SK-N-SH (cell line): Measurements from ENCODE around the gene HM13. TPM values are rescaled to one million over a fixed set of nuclear protein-coding genes. Genes with fewer than 3 reads are reported as not detected.

Experiments
- CTCF ChIA-PET: fragments of 300-600, 350-600 bp; formaldehyde crosslinking; extraction: SDS; loops from one replicate; lab custom pipeline; 2021; lab: Yijun Ruan, JAX
- POLR2A ChIA-PET: fragments of 350-600 bp; sonication (Branson Sonifier 250); formaldehyde crosslinking; extraction: SDS; loops from one replicate; lab custom pipeline; 2020; ENCODE audit warnings: antibody characterized with exemption, inconsistent platforms; lab: Yijun Ruan, JAX
- DNase-seq: peaks from one replicate; pipeline ENCODE4 v3.0.0; 2012
- H2AFZ ChIP-seq: fragments of 200-600 bp; sonication (generic); 2 replicates; pipeline ENCODE4 v1.8.1; 2016; ENCODE audit warnings: antibody characterized with exemption, mild to moderate bottlenecking, low read depth
- H3F3A ChIP-seq: fragments of 200-600 bp; sonication (generic); replicated peaks from 2 replicates; pipeline ENCODE3; 2016; ENCODE audit warnings: antibody characterized with exemption, mild to moderate bottlenecking; ENCODE audit not compliant: insufficient read depth
- H3K27ac ChIP-seq, 2 experiments: fragments of 200-500 bp in 1 of 2; fragments of 200-600 bp in 1 of 2; sonication (Bioruptor generic) in 1 of 2; sonication (generic), shearing (Covaris generic) in 1 of 2; 2 replicates each; pipeline versions ENCODE4 v1.5.1 to v1.6.1; 2014 to 2016; ENCODE audit warnings: low read depth in 2 of 2, inconsistent platforms in 1 of 2, low read length in 1 of 2, mild to moderate bottlenecking in 1 of 2, mixed read lengths in 1 of 2
- H3K27me3 ChIP-seq: fragments of 200-600 bp; sonication (generic), shearing (Covaris generic); 2 replicates; pipeline ENCODE4 v1.6.1; 2016; ENCODE audit warnings: mixed run types; ENCODE audit not compliant: insufficient read depth
- H3K36me3 ChIP-seq, 2 experiments: fragments of 200-500 bp in 1 of 2; fragments of 200-600 bp in 1 of 2; sonication (Bioruptor generic) in 1 of 2; sonication (generic) in 1 of 2; replicated peaks in 1 of 2; 2 replicates each; pipeline versions ENCODE3 to v1.5.1; 2014 to 2016; ENCODE audit warnings: low read length in 1 of 2, mild to moderate bottlenecking in 1 of 2; ENCODE audit not compliant: insufficient read depth in 2 of 2, control insufficient read depth in 1 of 2
- H3K4me1 ChIP-seq, 2 experiments: fragments of 200-500 bp in 1 of 2; fragments of 200-600 bp in 1 of 2; sonication (Bioruptor generic) in 1 of 2; sonication (generic), shearing (Covaris generic) in 1 of 2; 2 replicates each; pipeline versions ENCODE4 v1.5.1 to v1.6.1; 2014 to 2016; ENCODE audit warnings: low read depth in 1 of 2, low read length in 1 of 2, mixed run types in 1 of 2; ENCODE audit not compliant: insufficient read depth in 2 of 2, control insufficient read depth in 1 of 2
- H3K4me2 ChIP-seq: fragments of 200-600 bp; sonication (generic), shearing (Covaris generic); 2 replicates; pipeline ENCODE4 v1.6.1; 2017; ENCODE audit warnings: mixed run types
- H3K4me3 ChIP-seq, 2 experiments: fragments of 200-500 bp in 1 of 2; fragments of 200-600 bp in 1 of 2; sonication (Bioruptor generic) in 1 of 2; sonication (generic), shearing (Covaris generic) in 1 of 2; 2 replicates each; pipeline versions ENCODE4 v1.5.1 to v1.8.1; 2014 to 2016; ENCODE audit warnings: low read depth in 2 of 2, inconsistent platforms in 1 of 2, low read length in 1 of 2, mild to moderate bottlenecking in 1 of 2, mixed read lengths in 1 of 2, moderate library complexity in 1 of 2
- H3K79me2 ChIP-seq: fragments of 200-600 bp; sonication (generic); 2 replicates; pipeline ENCODE4 v1.8.1; 2017; ENCODE audit warnings: mild to moderate bottlenecking; ENCODE audit not compliant: insufficient read depth
- H3K9ac ChIP-seq: fragments of 200-600 bp; sonication (generic); 2 replicates; pipeline ENCODE4 v1.6.1; 2017; ENCODE audit warnings: mixed run types
- H3K9me2 ChIP-seq: fragments of 200-600 bp; sonication (generic); 2 replicates; pipeline ENCODE4 v1.6.1; 2017; ENCODE audit warnings: mixed run types
- H3K9me3 ChIP-seq: fragments of 200-600 bp; sonication (generic); 2 replicates; pipeline ENCODE4 v1.6.1; 2017; ENCODE audit warnings: mixed run types, mild to moderate bottlenecking, moderate library complexity
- H4K20me1 ChIP-seq: fragments of 200-600 bp; sonication (generic); 2 replicates; pipeline ENCODE4 v1.6.1; 2017; ENCODE audit warnings: mild to moderate bottlenecking, mixed run types; ENCODE audit not compliant: insufficient read depth
- CHD2 ChIP-seq: fragments of 150-350 bp; IDR thresholded peaks from 2 replicates; pipeline ENCODE4 v1.6.1; 2018; ENCODE audit warnings: low read length; ENCODE audit not compliant: partially characterized antibody
- ELF1 ChIP-seq: IDR thresholded peaks from 2 replicates; pipeline ENCODE4 v1.4.0; 2012
- EP300 ChIP-seq, 2 experiments: IDR thresholded peaks; 2 replicates each; pipeline versions ENCODE4 v1.4.0 to v1.6.1; 2012; ENCODE audit warnings: borderline replicate concordance in 1 of 2, low read depth in 1 of 2, low read length in 1 of 2
- FOSL2 ChIP-seq: IDR thresholded peaks from 2 replicates; pipeline ENCODE4 v1.4.0; 2012; ENCODE audit warnings: low read depth, mild to moderate bottlenecking, moderate library complexity, borderline replicate concordance
- FOXJ3 ChIP-seq: sonication (generic); formaldehyde crosslinking; IDR thresholded peaks from 2 replicates; pipeline ENCODE4 v1.5.1; 2020; ENCODE audit warnings: mild to moderate bottlenecking, missing genetic modification reagents
- FOXM1 ChIP-seq: IDR thresholded peaks from 2 replicates; pipeline ENCODE4 v1.4.0; 2012; ENCODE audit warnings: low read depth, mild to moderate bottlenecking
- GABPA ChIP-seq: IDR thresholded peaks from 2 replicates; pipeline ENCODE4 v1.4.0; 2012; ENCODE audit warnings: low read depth, mild to moderate bottlenecking
- GATA2 ChIP-seq: sonication (generic); formaldehyde crosslinking; IDR thresholded peaks from 2 replicates; pipeline ENCODE4 v1.5.0; 2020; ENCODE audit warnings: mild to moderate bottlenecking, missing genetic modification reagents
- IRF3 ChIP-seq: fragments of 150-350 bp; IDR thresholded peaks from 2 replicates; pipeline ENCODE4 v1.6.1; 2016; ENCODE audit warnings: mild to moderate bottlenecking, low read depth, low read length
- JUND ChIP-seq: IDR thresholded peaks from 2 replicates; pipeline ENCODE4 v1.4.0; 2012
- NFIC ChIP-seq: IDR thresholded peaks from 2 replicates; pipeline ENCODE4 v1.4.0; 2012; ENCODE audit warnings: borderline replicate concordance
- NRF1 ChIP-seq: IDR thresholded peaks from 2 replicates; pipeline ENCODE4 v1.6.1; 2012; ENCODE audit warnings: low read depth, mild to moderate bottlenecking, low read length
- PBX3 ChIP-seq: IDR thresholded peaks from 2 replicates; pipeline ENCODE4; 2012
- RFX5 ChIP-seq: IDR thresholded peaks from 2 replicates; pipeline ENCODE4 v1.6.1; 2012; ENCODE audit warnings: mild to moderate bottlenecking, improper control_type of control experiment, low read length
- RXRA ChIP-seq: IDR thresholded peaks from 2 replicates; pipeline ENCODE4 v1.4.0; 2012; ENCODE audit warnings: low read depth, mild to moderate bottlenecking, borderline replicate concordance
- SMC3 ChIP-seq: IDR thresholded peaks from 2 replicates; pipeline ENCODE4 v1.6.1; 2012; ENCODE audit warnings: low read depth, low read length, improper control_type of control experiment
- TAF1 ChIP-seq: IDR thresholded peaks from 2 replicates; pipeline ENCODE4 v1.6.1; 2012; ENCODE audit warnings: low read depth, mild to moderate bottlenecking, low read length, moderate library complexity, borderline replicate concordance
- YY1 ChIP-seq: IDR thresholded peaks from 2 replicates; pipeline ENCODE4 v1.4.0; 2012; ENCODE audit warnings: low read depth, mild to moderate bottlenecking
- ZBTB33 ChIP-seq: IDR thresholded peaks from 2 replicates; pipeline ENCODE4 v1.4.0; 2012; ENCODE audit warnings: low read depth, borderline replicate concordance
- WGBS: methylation state at CpG from one replicate; pipeline ENCODE4 v1.1.6; 2017; ENCODE audit warnings: low lambda C conversion rate; 5-methylcytosine and 5-hydroxymethylcytosine counted together
- polyA plus RNA-seq, 3 experiments: library from polyadenylated mRNA; depleted of rRNA; stranded (reverse); fragments of >200 nt; gene quantifications; 2 replicates each; pipeline ENCODE4 v1.2.3, GENCODE V29; 2012

The HM13 gene
- polyA plus RNA-seq, 1 of the 3 experiments (the other 2 are of a cell fraction): 160 TPM

- H3K4me3 ChIP-seq: no peak overlapping the region
- H3K9me2 ChIP-seq: no peaks in the 10 kb centered on the region
- no peak overlapping the region for H2AFZ ChIP-seq
- peak overlapping the region; percentile 48; the same call in 1 of the 2 replicates for H3K9ac ChIP-seq
- ChIA-PET CTCF (interaction anchor here (0.9 to 31.0 kb wide), 16 partner anchors 8 to 154 kb away, joined by 3 to 1802 read pairs (median 6); partner anchors contain the start of gene ID1), POLR2A (interaction anchor here (1.6 to 8.9 kb wide), 4 partner anchors 21 to 169 kb away, joined by 3 to 181 read pairs (median 59); partner anchors contain the start of genes ID1 and TPX2)
- H3K79me2 ChIP-seq: peaks cover 17% of the 10 kb centered on the region; the same call in 1 of the 2 replicates
- WGBS: 87% methylated on average over 3 of the region's 8 CpGs
- H3K27ac ChIP-seq: peak overlapping the region; percentile 93 to 99
- H3K36me3 ChIP-seq: peaks cover 14 to 16% of the 10 kb centered on the region in 2 experiments
- H3K4me1 ChIP-seq: peaks cover 45 to 65% of the 10 kb centered on the region in 2 experiments
- H3F3A ChIP-seq: peaks cover 64% of the 10 kb centered on the region
- H3K4me2 ChIP-seq: peak overlapping the region; percentile 31; the same call in 1 of the 2 replicates
- no peak for TF ChIP-seq NRF1
- no peak for TF ChIP-seq FOXM1
- no peak for TF ChIP-seq RXRA
- no peak for TF ChIP-seq FOXJ3
- no peak for TF ChIP-seq YY1
- TF ChIP-seq RFX5: no peak
- no peak for TF ChIP-seq ZBTB33
- TF ChIP-seq TAF1: no peak
- no peak for TF ChIP-seq NFIC
- no peak for TF ChIP-seq ELF1
- no peak for TF ChIP-seq GATA2 (CRISPR knock-in tag)
- TF ChIP-seq EP300 (IDR thresholded peaks at IDR 0.05; ENCODE audit: borderline replicate concordance in 1 of 2, low read depth in 1 of 2, low read length in 1 of 2): no peak
- TF ChIP-seq GABPA: no peak
- no peak for TF ChIP-seq CHD2
- no peak for TF ChIP-seq SMC3
- TF ChIP-seq IRF3: no peak
- TF ChIP-seq PBX3: no peak
- no peak for TF ChIP-seq JUND
- TF ChIP-seq FOSL2: no peak
- TF ChIP-seq, all 33 proteins: peak for 0
- no peaks in the 10 kb centered on the region for H4K20me1 ChIP-seq
- H3K27me3 ChIP-seq: no peaks in the 10 kb centered on the region
- DNase-seq: no peak
- H3K9me3 ChIP-seq: no peaks in the 10 kb centered on the region
These were observed 55.8 kb downstream of the HM13 start for GRCh38 chr20:31570021-31570463.
